Nephron progenitor cell (in vitro differentiated cells): ENCODE data around the gene SLC4A2.
A peak's percentile ranks its signal among the peaks of the same experiment; 100 is the strongest.

Experiments
- DNase-seq: peaks from one replicate; pipeline ENCODE4 v3.0.0; 2021
- H3K27ac Mint-ChIP-seq: 2 replicates; pipeline ENCODE4 v1.8.0; 2021; ENCODE audit warnings: mild to moderate bottlenecking, moderate library complexity, mixed read lengths
- H3K27me3 Mint-ChIP-seq: 2 replicates; pipeline ENCODE4 v1.8.0; 2021; ENCODE audit warnings: mild to moderate bottlenecking, low read depth, mixed read lengths; ENCODE audit not compliant: poor library complexity
- H3K36me3 Mint-ChIP-seq: 2 replicates; pipeline ENCODE4 v1.8.0; 2021; ENCODE audit warnings: low read depth, mixed read lengths
- H3K4me1 Mint-ChIP-seq: 2 replicates; pipeline ENCODE4 v1.8.0; 2021; ENCODE audit warnings: mixed read lengths
- H3K4me3 Mint-ChIP-seq: 2 replicates; pipeline ENCODE4 v1.8.0; 2021; ENCODE audit warnings: mild to moderate bottlenecking, moderate library complexity, mixed read lengths
- H3K9me3 Mint-ChIP-seq: 2 replicates; pipeline ENCODE4 v1.8.0; 2021; ENCODE audit warnings: mild to moderate bottlenecking, moderate library complexity, mixed read lengths
- TF ChIP-seq, protein P1 (sequence below): fragments of 200-600 bp; sonication (generic); IDR thresholded peaks from 2 replicates; pipeline ENCODE4 v1.5.0; 2021; ENCODE audit warnings: antibody characterized with exemption

Gene SLC4A2

DNA sequence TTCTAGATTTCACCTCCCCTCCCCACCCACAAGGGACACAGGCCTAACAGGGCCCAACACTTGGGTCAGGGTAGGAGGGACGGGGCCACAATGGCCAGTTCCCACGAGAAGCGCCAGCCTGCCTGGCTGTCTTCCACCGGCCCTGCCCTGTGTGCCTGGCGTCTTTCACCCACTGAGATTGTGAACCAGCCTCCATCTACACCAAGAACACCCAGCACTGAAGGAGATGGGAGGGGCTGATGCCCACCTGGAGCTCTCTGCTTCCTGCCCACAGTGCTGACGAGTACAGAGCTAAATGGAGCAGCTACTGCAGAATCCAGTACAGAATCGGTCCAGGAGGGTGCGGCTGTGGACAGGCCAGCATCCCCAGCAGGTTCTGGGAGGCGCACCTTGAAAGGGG, 13.4 kb upstream of the SLC4A2 start:
- Mint-ChIP-seq H3K36me3 (no peaks in the 10 kb centered on the region), H3K27ac (no peak overlapping the region), H3K4me1 (peaks cover 19% of the 10 kb centered on the region), H3K9me3 (no peaks in the 10 kb centered on the region), H3K4me3 (no peak overlapping the region), H3K27me3 (peaks cover 35% of the 10 kb centered on the region)
- TF ChIP-seq, protein P1, sequence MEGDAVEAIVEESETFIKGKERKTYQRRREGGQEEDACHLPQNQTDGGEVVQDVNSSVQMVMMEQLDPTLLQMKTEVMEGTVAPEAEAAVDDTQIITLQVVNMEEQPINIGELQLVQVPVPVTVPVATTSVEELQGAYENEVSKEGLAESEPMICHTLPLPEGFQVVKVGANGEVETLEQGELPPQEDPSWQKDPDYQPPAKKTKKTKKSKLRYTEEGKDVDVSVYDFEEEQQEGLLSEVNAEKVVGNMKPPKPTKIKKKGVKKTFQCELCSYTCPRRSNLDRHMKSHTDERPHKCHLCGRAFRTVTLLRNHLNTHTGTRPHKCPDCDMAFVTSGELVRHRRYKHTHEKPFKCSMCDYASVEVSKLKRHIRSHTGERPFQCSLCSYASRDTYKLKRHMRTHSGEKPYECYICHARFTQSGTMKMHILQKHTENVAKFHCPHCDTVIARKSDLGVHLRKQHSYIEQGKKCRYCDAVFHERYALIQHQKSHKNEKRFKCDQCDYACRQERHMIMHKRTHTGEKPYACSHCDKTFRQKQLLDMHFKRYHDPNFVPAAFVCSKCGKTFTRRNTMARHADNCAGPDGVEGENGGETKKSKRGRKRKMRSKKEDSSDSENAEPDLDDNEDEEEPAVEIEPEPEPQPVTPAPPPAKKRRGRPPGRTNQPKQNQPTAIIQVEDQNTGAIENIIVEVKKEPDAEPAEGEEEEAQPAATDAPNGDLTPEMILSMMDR, result no peak
- no peak for DNase-seq

DNA sequence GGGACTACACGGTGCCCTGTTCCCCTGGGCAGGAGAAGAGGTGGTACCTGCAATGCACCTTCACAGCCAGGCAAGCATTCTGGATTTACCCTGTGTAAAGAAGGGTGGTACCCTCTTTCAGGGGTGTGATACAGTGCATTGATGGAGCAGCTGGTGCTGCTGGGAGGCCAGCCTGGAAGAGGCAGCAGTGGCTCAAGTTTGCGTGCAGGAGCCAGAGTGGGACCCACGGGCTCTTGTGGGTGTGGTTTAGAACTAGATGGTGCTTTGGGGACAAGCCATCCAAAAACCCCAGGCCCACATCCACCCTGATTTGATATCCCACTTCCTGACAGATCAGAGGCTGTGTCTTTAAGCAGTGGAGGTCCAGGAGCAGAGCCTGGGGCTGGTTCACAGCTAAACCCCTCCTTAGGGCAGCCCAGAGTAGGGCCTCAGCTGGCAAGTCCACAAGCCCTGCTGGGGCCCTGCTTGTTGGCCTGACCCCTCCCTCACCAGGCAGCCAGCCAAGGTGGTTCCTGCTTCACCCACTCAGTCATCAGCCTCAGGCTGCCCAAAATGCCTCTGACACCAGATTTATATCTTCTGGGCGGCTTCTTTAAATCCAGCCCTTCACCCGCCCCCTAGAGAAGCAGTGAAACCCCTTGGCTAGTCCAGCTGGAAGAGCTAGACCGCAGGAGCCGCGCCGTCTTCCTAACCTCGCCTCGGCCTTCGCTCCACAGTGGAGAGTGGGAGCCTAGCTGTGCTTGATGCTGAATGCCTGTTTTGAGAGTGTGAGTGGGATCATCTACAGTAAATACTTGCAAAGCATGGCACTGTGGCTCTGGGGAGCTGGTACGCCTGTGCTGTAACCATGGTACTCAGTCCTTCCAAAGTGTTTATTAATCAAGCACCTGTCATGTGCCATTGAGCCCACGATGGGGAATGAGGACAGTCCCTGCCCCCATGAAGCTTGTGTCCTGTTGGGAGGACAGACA, 12.5 kb upstream of the SLC4A2 start:
- Mint-ChIP-seq H3K9me3 (no peaks in the 10 kb centered on the region), H3K27me3 (peaks cover 44% of the 10 kb centered on the region), H3K36me3 (no peaks in the 10 kb centered on the region), H3K27ac (no peak overlapping the region), H3K4me3 (no peak overlapping the region), H3K4me1 (peaks cover 19% of the 10 kb centered on the region)
- DNase-seq, result no peak
- TF ChIP-seq, protein P1, result no peak

DNA sequence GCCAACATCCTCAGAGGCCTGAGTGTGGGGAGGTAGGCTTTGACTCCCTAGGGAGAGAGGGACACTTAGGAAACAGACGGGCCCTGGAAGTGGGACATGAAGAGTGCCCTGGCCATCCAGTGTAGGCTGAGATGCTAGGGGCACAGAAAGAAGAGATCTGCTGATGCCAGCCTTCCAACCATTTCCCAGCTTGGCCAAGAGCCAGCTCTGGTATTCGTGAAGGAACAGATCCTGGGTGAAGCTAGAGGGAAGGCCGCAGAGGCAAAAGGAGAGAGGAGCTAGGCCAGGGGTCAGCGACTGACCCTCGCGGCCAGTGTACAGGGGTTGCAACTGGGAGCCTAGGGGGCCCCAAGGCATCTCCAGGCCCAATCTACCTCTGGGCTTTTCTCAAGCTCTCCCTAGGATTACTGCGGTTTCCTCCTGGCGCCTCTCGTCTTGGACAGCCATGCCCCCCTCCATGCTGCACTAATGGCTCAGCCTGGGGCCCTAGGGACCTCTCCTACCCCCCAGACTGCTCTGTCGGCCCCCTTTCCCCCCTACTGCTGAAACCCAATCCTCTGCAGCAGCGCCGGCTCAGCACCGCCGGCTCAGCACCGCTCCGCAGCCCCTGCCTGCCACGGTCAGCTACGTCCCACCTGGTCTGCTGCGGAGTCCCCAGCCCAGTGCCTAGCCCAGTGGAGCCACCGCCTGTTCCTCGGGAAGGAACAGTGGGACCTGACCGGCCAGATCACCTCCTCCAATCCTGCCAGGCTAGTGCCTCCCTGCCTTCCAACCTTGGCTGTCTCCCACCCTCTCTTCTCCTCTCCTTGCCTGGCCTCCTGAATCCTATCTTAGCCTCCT, 11.2 kb upstream of the SLC4A2 start, which contains the start of gene ASIC3:
ASIC3 (plus strand) TSS at position 556 of the 840 bp plus-strand sequence. CDS start 355 bp downstream, outside the sequence.
- Mint-ChIP-seq H3K27me3 (peaks cover 51% of the 10 kb centered on the region), H3K36me3 (no peaks in the 10 kb centered on the region), H3K4me1 (peaks cover 19% of the 10 kb centered on the region), H3K9me3 (no peaks in the 10 kb centered on the region), H3K27ac (no peak within 1 kb of the TSS), H3K4me3 (no peak within 1 kb of the TSS)
- TF ChIP-seq, protein P1, result no peak
- no peak for DNase-seq

DNA sequence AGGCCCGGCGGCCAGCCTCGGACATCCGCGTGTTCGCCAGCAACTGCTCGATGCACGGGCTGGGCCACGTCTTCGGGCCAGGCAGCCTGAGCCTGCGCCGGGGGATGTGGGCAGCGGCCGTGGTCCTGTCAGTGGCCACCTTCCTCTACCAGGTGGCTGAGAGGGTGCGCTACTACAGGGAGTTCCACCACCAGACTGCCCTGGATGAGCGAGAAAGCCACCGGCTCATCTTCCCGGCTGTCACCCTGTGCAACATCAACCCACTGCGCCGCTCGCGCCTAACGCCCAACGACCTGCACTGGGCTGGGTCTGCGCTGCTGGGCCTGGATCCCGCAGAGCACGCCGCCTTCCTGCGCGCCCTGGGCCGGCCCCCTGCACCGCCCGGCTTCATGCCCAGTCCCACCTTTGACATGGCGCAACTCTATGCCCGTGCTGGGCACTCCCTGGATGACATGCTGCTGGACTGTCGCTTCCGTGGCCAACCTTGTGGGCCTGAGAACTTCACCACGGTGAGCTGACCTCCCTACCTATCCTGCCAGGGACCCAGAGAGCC, 10.4 kb upstream of the SLC4A2 start:
- Mint-ChIP-seq H3K4me1 (peaks cover 19% of the 10 kb centered on the region), H3K36me3 (no peaks in the 10 kb centered on the region), H3K4me3 (no peak overlapping the region), H3K27ac (no peak overlapping the region), H3K27me3 (peaks cover 50% of the 10 kb centered on the region), H3K9me3 (no peaks in the 10 kb centered on the region)
- no peak for DNase-seq
- TF ChIP-seq, protein P1, result no peak

DNA sequence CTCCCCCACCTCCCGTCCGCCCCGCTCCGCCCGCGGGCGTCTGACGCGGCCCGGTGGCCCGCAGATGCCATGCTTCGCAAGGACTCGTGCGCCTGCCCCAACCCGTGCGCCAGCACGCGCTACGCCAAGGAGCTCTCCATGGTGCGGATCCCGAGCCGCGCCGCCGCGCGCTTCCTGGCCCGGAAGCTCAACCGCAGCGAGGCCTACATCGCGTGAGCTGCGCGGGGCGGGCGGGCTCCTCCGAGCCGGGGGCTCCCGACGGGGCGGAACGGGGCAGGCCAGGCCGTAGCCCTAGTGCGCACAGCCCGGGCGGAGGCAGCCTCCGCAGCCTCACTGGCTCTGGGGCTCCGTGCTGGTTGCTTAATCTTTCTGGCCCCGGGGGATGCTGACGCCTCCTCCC, 8.3 kb upstream of the SLC4A2 start:
- TF ChIP-seq, protein P1, result no peak
- H3K36me3 Mint-ChIP-seq, result no peaks in the 10 kb centered on the region
- no peak overlapping the region for H3K27ac Mint-ChIP-seq
- peaks cover 58% of the 10 kb centered on the region for H3K27me3 Mint-ChIP-seq
- no peak overlapping the region for H3K4me3 Mint-ChIP-seq
- DNase-seq, result peak; percentile 90
- H3K9me3 Mint-ChIP-seq, result no peaks in the 10 kb centered on the region
- H3K4me1 Mint-ChIP-seq, result peaks cover 21% of the 10 kb centered on the region
